ENCODE measurements around the gene ATF6. TPM values are rescaled to one million over a fixed set of nuclear protein-coding genes. Genes with fewer than 3 reads are reported as not detected.

Gene ATF6
- total RNA-seq, 1 experiment from 2014 or later = 16.4 TPM

DNA sequence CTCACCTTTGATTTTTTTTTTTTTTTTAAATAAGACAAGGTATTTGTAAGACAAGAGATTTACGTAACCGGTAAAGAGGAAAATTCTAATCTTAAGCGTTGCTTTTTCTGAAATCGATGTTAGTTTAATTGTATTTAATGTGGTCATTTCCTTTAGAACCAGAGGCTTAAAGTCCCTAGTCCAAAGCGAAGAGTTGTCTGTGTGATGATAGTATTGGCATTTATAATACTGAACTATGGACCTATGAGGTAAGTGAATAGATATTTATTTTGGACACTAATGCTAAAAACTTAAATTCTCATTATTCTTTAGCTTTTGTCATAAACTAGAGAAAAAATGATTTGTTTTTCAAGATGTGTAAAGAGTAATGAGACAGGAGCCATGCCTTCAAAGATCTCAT lies 54.8 kb downstream of the ATF6 start:
- ATAC-seq = no peak
- BruUV-seq (replicated peaks) = no TSS peak
- intact Hi-C loops (cut with micrococcal nuclease; ENCODE audit: unreplicated experiment) = no loop called here
- ChIA-PET CTCF (no interaction called here), POLR2A (no interaction called here)
- in situ Hi-C loops (cut with HindIII; ENCODE audit: low pct_unique_long_range_greater_than_20kb, low sequenced_read_pairs) = no loop called here
- Histone ChIP-seq H3K27ac (ENCODE audit: low read length) (no peak overlapping the region), H3K4me3 (ENCODE audit: low read depth in 2 of 2, low read length in 2 of 2) (no peak overlapping the region), H3K36me3 (ENCODE audit: control insufficient read depth, insufficient read depth, low read length) (no peaks in the 10 kb centered on the region; the same call in none of the 2 replicates), H3K9me3 (ENCODE audit: control insufficient read depth, insufficient read depth, low read depth, low read length) (no peaks in the 10 kb centered on the region), H3K4me1 (ENCODE audit: control insufficient read depth, insufficient read depth, low read length) (no peaks in the 10 kb centered on the region), H3K27me3 (ENCODE audit: control insufficient read depth, insufficient read depth, low read length) (no peaks in the 10 kb centered on the region)
- DNase-seq (ENCODE audit: low read depth, low spot score) = no peak
- TF ChIP-seq TCF7L2 (IDR thresholded peaks at IDR 0.05; ENCODE audit: low read depth, low read length) = no peak

DNA sequence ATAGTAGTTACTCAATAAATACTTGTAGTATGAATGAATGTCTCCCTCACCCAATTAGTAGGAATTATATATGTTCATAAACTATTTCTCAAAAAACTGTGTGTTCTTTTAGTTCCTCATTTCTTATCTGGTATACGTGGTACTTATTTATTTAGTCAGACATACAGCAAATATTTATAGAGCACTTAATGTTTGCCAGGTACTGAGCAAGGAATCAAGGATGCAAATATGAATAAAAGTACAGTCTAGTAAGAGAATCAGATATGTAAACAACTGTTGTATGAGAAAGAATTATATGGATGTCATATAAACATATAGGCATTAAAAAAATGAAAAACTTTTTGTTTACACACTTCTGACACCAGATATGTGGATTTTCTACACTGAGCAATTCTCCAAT lies 58.5 kb downstream of the ATF6 start:
- ChIA-PET CTCF (no interaction called here), POLR2A (no interaction called here)
- H3K27me3 ChIP-seq (ENCODE audit: control insufficient read depth, insufficient read depth, low read length) = no peaks in the 10 kb centered on the region
- H3K27ac ChIP-seq (ENCODE audit: low read length) = no peak overlapping the region
- DNase-seq (ENCODE audit: low read depth, low spot score) (no peak), ATAC-seq (no peak)
- TF ChIP-seq SIN3A (IDR thresholded peaks at IDR 0.05; ENCODE audit: borderline replicate concordance, insufficient read depth, low read depth, low read length) (no peak), TCF7L2 (IDR thresholded peaks at IDR 0.05; ENCODE audit: low read depth, low read length) (no peak), POLR2AphosphoS5 (IDR thresholded peaks at IDR 0.05; ENCODE audit: low read depth, low read length) (no peak)
- TF ChIP-seq, protein P1, sequence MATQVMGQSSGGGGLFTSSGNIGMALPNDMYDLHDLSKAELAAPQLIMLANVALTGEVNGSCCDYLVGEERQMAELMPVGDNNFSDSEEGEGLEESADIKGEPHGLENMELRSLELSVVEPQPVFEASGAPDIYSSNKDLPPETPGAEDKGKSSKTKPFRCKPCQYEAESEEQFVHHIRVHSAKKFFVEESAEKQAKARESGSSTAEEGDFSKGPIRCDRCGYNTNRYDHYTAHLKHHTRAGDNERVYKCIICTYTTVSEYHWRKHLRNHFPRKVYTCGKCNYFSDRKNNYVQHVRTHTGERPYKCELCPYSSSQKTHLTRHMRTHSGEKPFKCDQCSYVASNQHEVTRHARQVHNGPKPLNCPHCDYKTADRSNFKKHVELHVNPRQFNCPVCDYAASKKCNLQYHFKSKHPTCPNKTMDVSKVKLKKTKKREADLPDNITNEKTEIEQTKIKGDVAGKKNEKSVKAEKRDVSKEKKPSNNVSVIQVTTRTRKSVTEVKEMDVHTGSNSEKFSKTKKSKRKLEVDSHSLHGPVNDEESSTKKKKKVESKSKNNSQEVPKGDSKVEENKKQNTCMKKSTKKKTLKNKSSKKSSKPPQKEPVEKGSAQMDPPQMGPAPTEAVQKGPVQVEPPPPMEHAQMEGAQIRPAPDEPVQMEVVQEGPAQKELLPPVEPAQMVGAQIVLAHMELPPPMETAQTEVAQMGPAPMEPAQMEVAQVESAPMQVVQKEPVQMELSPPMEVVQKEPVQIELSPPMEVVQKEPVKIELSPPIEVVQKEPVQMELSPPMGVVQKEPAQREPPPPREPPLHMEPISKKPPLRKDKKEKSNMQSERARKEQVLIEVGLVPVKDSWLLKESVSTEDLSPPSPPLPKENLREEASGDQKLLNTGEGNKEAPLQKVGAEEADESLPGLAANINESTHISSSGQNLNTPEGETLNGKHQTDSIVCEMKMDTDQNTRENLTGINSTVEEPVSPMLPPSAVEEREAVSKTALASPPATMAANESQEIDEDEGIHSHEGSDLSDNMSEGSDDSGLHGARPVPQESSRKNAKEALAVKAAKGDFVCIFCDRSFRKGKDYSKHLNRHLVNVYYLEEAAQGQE (IDR thresholded peaks at IDR 0.05; ENCODE audit: insufficient read depth in 1 of 2, low read depth in 2 of 2, low read length in 1 of 2) = no peak
- TF ChIP-seq, protein P2, sequence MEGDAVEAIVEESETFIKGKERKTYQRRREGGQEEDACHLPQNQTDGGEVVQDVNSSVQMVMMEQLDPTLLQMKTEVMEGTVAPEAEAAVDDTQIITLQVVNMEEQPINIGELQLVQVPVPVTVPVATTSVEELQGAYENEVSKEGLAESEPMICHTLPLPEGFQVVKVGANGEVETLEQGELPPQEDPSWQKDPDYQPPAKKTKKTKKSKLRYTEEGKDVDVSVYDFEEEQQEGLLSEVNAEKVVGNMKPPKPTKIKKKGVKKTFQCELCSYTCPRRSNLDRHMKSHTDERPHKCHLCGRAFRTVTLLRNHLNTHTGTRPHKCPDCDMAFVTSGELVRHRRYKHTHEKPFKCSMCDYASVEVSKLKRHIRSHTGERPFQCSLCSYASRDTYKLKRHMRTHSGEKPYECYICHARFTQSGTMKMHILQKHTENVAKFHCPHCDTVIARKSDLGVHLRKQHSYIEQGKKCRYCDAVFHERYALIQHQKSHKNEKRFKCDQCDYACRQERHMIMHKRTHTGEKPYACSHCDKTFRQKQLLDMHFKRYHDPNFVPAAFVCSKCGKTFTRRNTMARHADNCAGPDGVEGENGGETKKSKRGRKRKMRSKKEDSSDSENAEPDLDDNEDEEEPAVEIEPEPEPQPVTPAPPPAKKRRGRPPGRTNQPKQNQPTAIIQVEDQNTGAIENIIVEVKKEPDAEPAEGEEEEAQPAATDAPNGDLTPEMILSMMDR (IDR thresholded peaks at IDR 0.05) = no peak
- no peaks in the 10 kb centered on the region for H3K4me1 ChIP-seq (ENCODE audit: control insufficient read depth, insufficient read depth, low read length)
- intact Hi-C loops (cut with micrococcal nuclease; ENCODE audit: unreplicated experiment) = no loop called here
- H3K36me3 ChIP-seq (ENCODE audit: control insufficient read depth, insufficient read depth, low read length) = no peaks in the 10 kb centered on the region; the same call in none of the 2 replicates
- BruUV-seq (replicated peaks) = no TSS peak
- in situ Hi-C loops (cut with HindIII; ENCODE audit: low pct_unique_long_range_greater_than_20kb, low sequenced_read_pairs) = no loop called here
- H3K9me3 ChIP-seq (ENCODE audit: control insufficient read depth, insufficient read depth, low read depth, low read length) = no peaks in the 10 kb centered on the region
- H3K4me3 ChIP-seq (ENCODE audit: low read depth in 2 of 2, low read length in 2 of 2) = no peak overlapping the region

DNA sequence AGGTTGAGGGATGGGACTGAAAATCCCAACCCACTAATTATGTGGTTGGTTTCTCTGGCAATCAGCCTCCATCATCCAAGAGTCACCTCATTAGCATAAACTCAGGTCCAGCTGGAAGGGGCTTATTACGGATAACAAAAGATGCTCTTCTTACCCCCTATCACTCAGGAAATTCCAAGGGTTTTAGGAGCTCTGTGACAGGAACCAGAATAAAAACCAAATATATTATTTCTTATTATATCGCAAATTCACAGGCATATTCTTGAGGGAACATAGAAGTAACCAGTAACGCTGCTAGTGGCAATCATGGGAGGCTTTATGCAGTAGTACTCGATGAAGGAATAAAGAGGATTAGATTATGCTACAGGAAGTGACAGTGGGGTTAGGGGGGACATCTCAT lies 59.7 kb downstream of the ATF6 start:
- no TSS peak for BruUV-seq (replicated peaks)
- DNase-seq (ENCODE audit: low read depth, low spot score) = no peak
- TF ChIP-seq, protein P1 (IDR thresholded peaks at IDR 0.05; ENCODE audit: insufficient read depth in 1 of 2, low read depth in 2 of 2, low read length in 1 of 2) = no peak
- TF ChIP-seq SIN3A (IDR thresholded peaks at IDR 0.05; ENCODE audit: borderline replicate concordance, insufficient read depth, low read depth, low read length) (no peak), TCF7L2 (IDR thresholded peaks at IDR 0.05; ENCODE audit: low read depth, low read length) (no peak), POLR2AphosphoS5 (IDR thresholded peaks at IDR 0.05; ENCODE audit: low read depth, low read length) (no peak)
- TF ChIP-seq, protein P2 (IDR thresholded peaks at IDR 0.05) = no peak
- H3K27me3 ChIP-seq (ENCODE audit: control insufficient read depth, insufficient read depth, low read length) = no peaks in the 10 kb centered on the region
- intact Hi-C loops (cut with micrococcal nuclease; ENCODE audit: unreplicated experiment) = no loop called here
- ChIA-PET CTCF (no interaction called here), POLR2A (no interaction called here)
- no peaks in the 10 kb centered on the region for H3K4me1 ChIP-seq (ENCODE audit: control insufficient read depth, insufficient read depth, low read length)
- no peak for ATAC-seq
- in situ Hi-C loops (cut with HindIII; ENCODE audit: low pct_unique_long_range_greater_than_20kb, low sequenced_read_pairs) = no loop called here
- H3K9me3 ChIP-seq (ENCODE audit: control insufficient read depth, insufficient read depth, low read depth, low read length) = no peaks in the 10 kb centered on the region
- H3K27ac ChIP-seq (ENCODE audit: low read length) = no peak overlapping the region
- H3K36me3 ChIP-seq (ENCODE audit: control insufficient read depth, insufficient read depth, low read length) = no peaks in the 10 kb centered on the region; the same call in none of the 2 replicates
- no peak overlapping the region for H3K4me3 ChIP-seq (ENCODE audit: low read depth in 2 of 2, low read length in 2 of 2)

Data from Panc1 (cell line).